Activated CD8-positive, alpha-beta memory T cell treated with anti-CD3 and anti-CD28 coated beads for 1 hour (primary cell): Measurements from ENCODE around the gene IZUMO4.
"Not testable (repeated sequence)": the region's sequence is repeated elsewhere in the genome, so short reads cannot be mapped to it uniquely, and the experiment has no call there.

Source experiments
- DNase-seq, 2 donors: peaks; one replicate each; pipeline ENCODE4 v3.0.0-alpha.2; 2020; ENCODE audit warnings: low read depth in 1 of 2; ENCODE audit errors: extremely low read depth in 1 of 2

Gene IZUMO4

DNA sequence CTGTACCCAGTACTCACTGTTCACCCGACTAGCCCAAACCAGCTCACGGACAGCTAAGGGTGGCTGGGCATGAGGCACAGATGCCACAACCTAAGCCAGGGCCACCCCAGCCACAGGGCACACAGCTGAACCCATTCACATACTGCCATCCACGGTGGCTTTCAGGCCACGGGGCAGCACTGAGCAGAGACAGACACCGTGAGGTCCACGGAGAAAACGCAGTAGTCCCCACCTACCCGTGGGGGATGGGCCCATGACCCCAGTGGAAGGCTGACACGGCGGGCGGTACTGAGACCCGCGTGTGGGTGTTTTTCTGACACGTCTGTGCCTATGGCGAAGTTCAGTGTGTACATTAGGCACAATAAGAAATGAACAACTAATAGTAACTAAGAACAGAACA, 25.5 kb downstream of the IZUMO4 start:
- DNase-seq: no peak

DNA sequence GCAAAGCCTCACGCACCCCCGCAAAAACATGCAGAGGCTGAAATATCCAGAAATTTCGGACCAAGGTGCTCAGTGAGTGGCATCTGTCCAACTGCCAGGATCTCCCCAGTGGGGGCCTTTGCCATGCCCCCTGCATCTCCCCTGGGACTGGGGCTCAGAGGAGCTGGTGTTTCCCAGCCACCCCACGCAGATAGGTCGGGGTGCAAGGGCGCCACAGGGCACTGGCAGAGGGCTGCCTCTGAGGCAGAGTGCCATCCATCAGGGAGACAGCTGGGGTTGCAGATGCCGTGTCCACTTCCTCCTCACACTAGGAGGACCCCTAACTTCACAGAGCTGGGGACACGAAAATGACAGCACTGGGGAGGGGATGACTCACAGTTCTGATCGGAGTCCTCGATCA, 26.3 kb downstream of the IZUMO4 start:
- no peak for DNase-seq

DNA sequence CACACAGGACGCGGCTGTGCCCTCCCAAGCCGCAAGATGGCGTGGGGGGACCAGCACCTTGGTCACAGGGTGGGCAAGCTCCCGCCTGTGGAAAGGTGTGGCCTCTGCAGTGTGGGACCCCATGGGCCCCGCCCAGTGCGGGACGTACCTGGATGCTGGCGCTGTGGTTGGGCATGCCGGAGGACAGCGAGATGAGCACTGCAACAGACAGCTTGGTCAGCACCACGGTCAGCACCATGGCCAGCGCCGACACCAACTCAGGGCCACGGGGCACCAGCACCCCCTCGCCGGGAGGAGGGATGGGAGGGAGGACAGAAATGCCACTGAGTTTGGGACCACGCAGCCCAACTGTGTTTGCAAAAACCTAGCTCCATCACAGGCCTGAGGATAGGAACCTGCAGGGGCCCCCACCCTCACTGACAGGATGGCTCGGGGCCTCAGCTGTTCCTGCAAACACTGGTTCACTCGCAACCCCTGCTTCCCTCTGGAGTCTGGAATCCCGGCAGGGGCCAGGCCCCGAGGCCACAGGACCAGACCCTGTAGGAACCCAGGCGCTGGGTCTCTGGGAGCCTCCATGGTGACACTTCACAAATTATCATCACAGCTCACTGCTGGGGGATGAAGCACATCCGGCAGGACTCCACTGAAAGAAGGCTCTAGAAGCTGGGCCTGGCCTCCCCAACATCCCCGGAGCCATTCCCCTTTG, 27.1 kb downstream of the IZUMO4 start:
- DNase-seq: no peak

DNA sequence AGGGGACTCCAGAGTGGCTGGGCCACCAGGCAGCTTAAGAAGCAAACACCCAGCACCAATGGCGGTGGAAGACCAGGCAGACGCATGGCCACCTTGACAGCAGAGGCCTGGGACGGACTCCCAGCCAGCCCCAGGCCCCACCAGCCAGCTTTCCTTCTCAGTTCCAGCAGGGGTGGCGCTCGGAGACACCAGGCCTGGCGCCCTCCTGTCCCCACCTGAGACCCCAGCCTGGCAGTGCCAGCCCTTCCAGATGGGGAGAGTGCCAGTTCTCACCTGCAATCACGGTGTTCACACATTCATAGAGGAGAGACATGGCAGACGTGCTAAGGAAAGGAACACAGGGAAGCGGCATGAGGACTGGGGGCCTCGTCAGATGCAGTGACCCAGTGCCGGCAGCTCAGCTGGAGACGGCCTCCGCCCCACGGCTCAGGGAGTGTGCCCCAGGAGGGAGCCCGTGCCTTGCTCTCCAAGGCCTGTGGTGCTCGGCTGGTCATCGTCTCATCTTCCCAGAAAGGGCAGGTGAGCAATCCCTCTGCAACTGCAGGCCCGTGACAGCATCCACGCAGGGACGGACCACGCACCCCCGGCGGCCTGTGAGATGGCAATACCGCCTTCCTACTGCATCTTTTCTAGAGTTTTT, 30.3 kb downstream of the IZUMO4 start:
- DNase-seq: no peak

DNA sequence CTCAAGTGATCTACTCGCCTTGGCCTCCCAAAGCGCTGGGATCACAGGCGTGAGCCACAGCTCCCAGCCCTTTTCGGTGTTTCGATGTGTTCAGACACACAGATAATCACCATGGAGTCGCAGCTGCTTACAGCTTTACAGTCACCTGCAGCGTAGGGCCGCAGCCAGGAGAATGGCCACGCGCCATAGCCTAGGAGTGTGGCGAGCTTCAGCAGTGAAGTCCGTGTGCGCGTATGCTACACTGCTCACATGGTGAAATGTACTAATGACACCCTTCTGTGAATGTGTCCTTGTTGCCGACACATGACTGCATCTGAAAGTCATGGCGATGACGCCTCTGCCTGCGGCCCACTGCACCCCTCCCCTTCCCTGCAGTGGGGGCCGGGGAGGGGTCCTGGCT, 31.0 kb downstream of the IZUMO4 start:
- no peak for DNase-seq

DNA sequence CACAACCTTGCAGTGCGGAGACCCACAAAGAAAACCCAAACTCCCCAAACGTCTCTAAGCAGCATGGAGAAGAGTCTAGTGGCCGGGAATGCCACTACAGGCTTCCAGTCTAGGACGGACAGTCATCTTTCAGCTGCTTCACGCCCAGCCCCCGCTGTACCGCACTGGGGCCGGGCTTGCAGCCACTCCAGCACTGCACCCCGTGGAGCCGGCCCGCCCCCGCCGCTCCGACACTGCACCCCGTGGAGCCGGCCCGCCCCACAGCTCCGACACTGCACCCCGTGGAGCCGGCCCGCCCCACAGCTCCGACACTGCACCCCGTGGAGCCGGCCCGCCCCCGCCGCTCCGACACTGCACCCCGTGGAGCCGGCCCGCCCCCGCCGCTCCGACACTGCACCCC, 31.5 kb downstream of the IZUMO4 start:
- DNase-seq: not testable (repeated sequence)

DNA sequence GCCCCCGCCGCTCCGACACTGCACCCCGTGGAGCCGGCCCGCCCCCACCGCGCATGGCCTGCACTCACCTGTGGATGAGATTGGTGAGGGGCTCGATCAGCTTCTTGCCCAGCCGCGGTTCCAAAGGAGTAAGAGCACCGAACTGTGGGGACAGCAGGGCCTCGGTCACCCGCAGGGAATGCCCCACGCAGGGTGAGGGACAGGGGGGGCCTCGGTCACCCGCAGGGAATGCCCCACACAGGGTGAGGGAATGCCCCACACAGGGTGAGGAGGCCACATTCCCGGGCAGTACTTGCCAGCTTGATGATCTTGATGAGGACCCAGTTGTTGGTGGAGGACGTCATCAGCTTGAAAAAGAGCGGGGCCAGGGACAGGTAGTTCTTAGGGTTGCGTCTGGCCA, 32.3 kb downstream of the IZUMO4 start:
- no peak for DNase-seq

DNA sequence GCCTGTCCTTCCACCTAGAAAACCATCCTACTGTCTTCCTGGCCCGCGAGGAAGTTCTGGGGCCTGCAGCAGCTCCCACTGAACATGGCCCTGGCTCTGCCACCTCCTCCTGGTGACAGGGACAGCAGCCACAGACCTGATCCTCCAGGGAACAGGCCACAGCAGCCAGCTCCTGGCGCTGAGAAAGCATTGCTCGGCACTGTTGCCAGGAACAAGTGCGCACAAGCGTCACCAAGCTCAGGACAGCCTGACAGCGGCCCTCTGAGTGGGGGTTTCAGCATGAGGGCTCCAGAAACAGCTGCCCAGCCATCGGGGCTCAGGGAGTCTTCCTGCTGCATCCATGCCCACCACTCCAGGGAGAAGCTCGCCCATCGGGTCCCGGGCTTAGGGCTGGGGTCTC, 32.8 kb downstream of the IZUMO4 start:
- DNase-seq: no peak

DNA sequence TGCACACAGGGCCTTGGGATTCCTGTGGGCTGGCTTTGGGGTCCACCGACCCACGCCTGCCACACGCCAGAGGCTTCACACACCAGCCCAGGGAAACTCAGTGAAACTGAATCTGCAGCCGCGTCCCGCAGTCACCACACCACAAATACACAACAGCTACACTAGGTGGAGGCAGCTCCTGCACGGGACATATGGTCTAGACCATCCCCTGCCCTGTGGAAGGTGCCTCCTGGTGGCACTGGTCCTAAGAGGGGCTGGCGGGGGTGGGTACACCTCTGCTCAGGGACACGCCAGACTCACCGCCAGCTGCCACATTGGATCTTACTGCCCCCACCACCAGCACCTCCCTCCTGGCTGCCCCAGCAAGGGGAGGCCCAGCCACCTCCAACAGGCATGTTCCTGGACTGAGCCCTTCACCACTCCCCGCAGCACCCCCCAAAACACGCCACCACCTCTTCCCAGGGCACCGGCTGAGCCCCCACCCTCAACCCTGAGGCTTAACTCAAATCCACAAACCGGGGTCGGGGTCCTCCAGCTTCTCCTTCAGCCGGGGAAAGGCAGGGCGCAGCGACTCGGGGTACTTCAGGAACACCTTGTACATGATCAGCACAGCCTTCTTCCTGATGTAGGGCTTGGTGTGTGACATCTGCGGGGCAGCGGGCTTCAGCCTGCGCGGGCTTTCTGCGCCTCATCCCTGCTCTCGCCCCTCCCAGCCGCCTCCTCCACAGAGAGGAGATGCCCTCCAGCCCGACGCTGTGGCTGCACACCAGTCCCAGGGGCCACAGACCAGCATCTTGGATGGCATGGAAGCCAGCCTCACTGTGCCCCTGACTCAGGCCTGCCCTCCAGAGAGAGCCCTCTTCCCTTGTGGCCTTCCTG, 33.4 kb downstream of the IZUMO4 start:
- no peak for DNase-seq

DNA sequence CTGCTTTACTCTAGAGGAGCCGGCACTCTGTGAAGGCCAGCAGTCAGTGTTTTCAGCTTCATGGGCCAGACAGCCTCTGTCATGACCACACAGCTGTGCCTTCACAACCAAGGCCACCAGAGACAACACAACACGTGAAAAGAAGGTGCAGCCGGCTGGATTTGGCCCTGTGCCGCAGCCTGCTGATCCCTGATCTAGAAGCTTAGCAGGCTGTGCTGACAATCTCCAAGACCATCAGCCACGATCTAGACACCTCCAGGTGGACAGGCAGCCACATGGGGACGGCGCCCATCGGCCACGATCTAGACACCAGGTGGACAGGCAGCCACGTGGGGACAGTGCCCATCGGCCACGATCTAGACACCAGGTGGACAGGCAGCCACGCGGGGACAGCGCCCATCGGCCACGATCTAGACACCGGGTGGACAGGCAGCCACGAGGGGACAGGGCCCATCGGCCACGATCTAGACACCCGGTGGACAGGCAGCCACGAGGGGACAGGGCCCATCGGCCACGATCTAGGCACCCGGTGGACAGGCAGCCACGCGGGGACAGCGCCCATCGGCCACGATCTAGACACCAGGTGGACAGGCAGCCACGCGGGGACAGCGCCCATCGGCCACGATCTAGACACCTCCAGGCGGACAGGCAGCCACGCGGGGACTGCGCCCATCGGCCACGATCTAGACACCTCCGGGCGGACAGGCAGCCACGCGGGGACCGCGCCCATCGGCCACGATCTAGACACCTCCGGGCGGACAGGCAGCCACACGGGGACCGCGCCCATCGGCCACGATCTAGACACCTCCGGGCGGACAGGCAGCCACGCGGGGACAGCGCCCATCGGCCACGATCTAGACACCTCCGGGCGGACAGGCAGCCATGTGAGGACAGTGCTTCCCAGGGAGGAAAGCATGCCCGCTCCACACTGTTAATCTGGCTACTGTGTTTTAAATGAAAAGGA, 34.6 kb downstream of the IZUMO4 start:
- not testable (repeated sequence) for DNase-seq

DNA sequence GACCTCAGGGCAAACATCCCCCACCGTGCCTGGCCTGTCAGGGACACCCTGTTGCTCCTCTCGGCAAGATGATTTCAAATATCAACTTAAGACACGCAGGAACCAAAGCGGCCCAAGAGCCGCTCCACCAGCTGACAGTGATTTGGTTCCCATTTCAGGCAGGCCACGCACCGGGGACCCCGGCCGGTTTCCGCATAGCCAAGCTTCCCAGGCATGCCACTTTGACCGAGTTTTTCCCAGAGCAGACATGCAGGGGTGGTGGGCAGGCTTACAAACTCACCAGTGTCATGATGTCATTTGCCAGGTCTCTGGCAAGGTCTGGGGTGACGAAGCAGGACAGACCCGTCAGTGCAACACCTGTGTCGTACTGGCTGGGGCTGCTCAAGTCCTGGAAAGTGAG, 35.5 kb downstream of the IZUMO4 start:
- DNase-seq: no peak

DNA sequence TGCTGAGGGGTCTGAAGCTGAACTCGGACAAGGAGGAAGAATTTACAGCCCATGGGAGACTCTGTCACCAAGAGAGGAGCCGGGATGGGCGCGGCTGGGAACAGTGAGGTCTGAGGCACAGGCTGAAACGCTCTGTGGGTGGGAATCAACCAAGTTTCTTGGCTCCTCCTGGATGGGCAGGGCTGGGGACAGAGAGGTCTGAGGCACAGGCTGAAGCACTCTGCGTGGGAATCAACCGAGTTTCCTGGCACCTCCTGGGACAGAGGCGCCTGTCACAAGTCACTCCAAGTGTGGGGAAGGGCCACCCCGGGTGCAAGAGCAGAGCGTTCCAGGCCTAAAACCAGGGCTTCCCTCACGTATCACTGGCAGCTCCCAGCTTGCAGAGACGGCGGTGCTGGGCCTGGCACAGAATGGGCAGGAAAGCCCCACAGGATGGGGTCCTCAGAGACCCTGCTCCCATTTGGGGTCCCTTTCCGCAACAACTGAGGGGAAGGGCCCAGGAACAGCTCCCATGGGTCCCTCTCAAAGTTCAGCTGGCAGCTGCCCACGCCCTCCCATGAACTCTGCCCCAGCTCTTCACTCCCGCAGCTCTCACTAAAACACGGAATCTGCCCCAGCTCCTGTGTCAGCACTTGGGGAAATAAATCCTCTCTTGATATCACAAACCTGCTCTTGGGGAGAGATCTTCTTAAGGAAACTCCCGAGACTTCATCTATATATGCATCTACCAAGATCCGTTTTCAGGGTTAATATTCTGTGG, 36.2 kb downstream of the IZUMO4 start:
- no peak for DNase-seq

DNA sequence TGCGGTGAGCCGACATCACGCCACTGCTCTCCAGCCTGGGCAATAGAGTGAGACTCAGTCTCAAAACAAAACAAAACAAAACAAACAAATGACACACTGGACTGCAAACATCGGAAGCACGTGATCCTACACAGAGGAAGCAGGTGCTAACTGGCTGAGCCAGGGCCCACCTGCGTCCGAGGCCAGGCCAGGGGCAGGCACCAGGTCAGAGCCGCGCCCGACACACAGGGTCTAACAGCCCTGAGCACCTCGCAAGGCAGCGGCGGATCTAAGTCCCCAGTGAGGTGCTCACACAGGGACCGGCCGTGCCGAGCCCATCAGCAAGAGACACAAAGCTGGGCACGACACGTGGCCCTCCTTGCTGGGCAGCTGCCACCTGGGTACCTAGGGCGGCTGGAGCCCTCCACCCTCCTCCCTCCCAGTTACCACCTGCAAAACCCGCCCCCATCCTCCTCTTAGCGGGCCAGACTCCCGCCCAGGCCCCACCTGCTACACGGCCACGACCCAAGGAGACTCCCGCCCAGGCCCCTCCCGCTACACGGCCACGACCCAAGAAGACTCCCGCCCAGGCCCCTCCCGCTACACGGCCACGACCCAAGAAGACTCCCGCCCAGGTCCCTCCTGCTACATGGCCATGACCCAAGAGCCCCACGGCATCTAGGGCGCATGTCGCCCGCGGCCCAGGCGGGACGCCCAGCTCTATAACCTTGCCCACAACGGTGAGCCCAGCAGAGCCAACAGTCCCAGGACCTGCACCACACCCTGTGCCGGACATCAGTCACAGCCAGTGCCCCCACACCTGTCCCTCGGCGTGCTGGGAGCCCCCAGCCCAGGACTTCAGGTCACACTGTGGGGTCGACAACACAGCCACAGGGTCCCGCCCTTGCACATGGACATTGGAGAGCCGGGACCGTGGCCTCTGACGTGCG, 39.0 kb downstream of the IZUMO4 start:
- DNase-seq: no peak

DNA sequence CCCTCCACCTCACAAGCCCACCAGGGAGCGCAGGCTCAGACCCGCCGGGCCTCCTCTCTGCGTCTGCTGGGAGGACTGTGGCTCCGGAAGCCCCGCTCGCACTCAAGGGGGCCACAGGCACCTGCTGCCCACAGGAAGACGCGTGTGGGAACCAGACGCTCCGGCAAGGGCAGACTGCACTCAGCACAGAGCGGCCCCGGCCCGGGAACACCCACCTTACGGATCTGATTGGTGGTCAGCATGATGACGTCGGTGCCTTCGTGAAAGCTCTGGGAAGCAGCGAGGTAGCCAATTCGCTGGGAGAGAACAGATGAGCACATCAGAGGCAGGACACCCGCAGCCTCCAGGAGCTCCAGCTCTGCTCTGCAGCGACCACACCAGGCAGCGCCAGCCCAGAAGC, 40.1 kb downstream of the IZUMO4 start:
- DNase-seq: no peak

DNA sequence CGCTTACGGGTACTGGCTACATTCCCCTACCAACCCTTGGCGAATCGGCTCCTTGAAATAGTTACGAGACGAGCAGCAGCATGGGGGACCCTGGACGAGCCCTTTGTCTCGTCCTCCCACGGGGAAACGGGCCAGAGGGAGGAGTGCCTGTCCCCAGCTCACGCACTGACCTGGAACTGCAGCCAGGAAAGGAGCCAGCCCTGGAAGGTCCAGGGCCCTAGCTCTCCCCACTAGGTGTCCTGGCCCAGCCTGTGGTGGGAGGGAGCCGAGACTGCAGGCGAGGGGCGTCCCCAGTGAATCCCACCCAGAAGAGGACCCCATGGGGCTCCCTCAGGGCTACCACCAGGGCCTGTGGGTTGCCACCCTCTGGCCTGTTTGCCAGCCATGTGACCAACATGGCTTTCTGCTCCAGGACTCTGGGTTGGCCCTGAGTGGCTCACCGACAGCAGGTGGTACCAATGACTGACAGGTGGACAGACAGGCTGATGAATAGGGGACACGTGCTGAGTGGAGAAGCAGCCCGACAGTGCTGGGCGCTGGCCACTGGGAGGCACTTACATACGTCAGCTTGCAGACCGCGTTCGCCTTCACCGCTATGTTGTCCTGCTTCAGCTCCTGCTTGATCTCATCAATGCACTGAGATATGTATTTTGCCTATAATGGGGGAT, 41.5 kb downstream of the IZUMO4 start:
- DNase-seq: no peak

DNA sequence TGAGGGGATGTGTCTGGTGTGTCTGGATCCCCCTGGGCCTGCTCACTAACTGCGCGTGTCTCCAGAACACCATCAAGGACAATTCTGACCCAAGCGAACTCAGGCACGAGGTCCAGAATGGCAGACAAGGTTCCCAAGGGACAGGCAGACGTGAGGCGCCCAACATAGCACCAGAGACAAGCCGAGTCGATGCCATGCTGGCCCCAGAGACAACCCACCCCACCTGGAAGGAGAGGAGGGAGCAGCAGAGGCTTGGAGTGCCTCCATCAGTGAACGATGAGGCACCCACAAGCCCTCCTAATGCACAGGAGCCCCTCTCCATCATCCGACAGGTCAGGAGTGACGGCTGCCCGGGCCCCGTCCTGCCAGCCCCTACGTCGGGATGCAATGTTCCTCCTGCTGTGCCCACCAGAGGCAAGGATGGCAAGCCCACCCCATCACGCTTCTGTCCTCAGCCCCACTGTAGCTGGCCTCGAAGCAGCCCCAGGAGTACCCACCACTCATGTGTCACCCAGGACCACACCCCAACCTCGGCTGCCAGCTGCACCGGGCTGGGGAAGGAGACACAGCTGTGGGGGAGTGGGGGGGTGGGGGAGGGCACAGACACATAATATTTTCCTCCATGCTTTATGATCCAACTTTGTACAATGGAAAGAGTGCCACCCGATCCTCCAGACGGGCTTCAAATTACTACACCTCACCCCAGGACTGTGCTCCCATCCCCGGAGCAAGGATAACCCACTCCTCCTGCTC, 42.8 kb downstream of the IZUMO4 start:
- DNase-seq: no peak

DNA sequence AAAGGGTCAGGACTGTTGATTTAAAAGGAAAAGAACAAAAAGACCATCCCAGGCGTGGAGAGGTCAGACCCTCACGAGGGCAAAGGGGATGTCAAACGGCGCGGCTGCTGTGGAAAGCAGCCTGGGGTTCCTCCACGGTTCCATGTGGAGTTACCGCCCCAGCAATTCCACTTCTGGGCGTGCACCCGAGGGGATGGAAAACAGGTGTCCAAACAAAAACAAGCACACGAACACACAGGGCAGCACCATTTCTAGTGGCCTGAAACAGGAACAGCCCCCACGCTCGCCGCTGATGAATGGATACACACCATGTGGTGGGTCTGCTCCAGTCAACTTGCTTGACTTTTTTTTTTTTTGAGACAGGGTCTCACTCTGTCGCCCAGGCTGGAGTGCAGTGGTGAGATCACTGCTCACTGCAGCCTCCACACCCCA, 43.4 kb downstream of the IZUMO4 start:
- DNase-seq: no peak
